Activated naive CD4-positive, alpha-beta T cell treated with anti-CD3 and anti-CD28 coated beads, Interleukin-2, amount 50 U/mL, for 24 hours (primary cell): ENCODE results near the gene CLGN.
A peak's percentile ranks its signal among the peaks of the same experiment; 100 is the strongest.
"Not testable (repeated sequence)": the region's sequence is repeated elsewhere in the genome, so short reads cannot be mapped to it uniquely, and the experiment has no call there.

ENCODE experiments used
- H3K27ac Mint-ChIP-seq: one replicate; pipeline ENCODE4 v1.8.0; 2021; ENCODE audit warnings: mild to moderate bottlenecking, mixed read lengths
- H3K27me3 Mint-ChIP-seq: one replicate; pipeline ENCODE4 v1.8.0; 2021; ENCODE audit warnings: mixed read lengths
- H3K36me3 Mint-ChIP-seq: one replicate; pipeline ENCODE4 v1.8.0; 2021; ENCODE audit warnings: mixed read lengths
- H3K4me1 Mint-ChIP-seq: one replicate; pipeline ENCODE4 v1.8.0; 2021; ENCODE audit warnings: mixed read lengths
- H3K4me3 Mint-ChIP-seq: one replicate; pipeline ENCODE4 v1.8.0; 2021; ENCODE audit warnings: mild to moderate bottlenecking, mixed read lengths
- H3K9me3 Mint-ChIP-seq: one replicate; pipeline ENCODE4 v1.8.0; 2021; ENCODE audit warnings: mixed read lengths

Gene CLGN

DNA sequence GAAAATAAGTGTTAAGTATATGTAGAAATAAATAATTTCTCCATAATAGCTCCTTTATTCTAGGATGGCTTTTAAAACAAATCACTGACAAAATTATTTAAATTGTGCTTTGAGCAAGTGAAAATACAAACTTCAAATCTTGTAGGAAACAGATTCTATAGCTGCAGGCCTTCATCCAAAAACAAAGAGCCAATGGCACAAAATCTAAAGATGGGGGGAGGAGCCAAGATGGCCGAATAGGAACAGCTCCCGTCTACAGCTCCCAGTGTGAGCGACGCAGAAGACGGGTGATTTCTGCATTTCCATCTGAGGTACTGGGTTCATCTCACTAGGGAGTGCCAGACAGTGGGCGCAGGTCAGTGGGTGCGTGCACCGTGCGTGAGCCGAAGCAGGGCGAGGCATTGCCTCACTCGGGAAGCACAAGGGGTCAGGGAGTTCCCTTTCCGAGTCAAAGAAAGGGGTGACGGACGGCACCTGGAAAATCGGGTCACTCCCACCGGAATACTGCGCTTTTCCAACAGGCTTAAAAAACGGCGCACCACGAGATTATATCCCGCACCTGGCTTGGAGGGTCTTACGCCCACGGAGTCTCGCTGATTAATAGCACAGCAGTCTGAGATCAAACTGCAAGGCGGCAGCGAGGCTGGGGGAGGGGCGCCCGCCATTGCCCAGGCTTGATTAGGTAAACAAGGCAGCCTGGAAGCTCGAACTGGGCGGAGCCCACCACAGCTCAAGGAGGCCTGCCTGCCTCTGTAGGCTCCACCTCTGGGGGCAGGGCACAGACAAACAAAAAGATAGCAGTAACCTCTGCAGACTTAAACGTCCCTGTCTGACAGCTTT, 14.1 kb downstream of the CLGN start:
- H3K4me1 Mint-ChIP-seq, H3K9me3 Mint-ChIP-seq, H3K36me3 Mint-ChIP-seq, H3K27ac Mint-ChIP-seq, H3K4me3 Mint-ChIP-seq: not testable (repeated sequence)
- peaks cover 17% of the 10 kb centered on the region for H3K27me3 Mint-ChIP-seq

DNA sequence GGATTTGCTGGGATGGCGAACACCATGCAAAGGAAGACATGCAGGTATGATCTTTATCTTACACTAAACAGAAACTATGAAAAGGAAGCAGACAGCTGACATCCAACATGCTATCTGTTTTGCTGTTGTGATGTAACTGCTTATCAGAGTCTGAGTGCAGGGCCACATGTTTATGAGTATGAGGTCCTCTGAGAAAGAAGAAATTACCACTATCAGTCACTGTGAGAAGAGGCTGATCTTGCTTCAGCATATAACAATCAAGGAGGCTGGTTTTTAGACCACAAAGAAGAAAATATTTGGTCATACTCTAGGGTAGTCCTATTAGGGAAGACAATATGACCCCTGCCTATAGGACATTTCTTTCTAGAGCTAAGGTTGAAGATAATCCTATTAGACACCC, 18.5 kb downstream of the CLGN start:
- Mint-ChIP-seq H3K4me3 (no peak overlapping the region), H3K27me3 (peaks cover 21% of the 10 kb centered on the region), H3K4me1 (no peaks in the 10 kb centered on the region), H3K9me3 (no peaks in the 10 kb centered on the region), H3K36me3 (no peaks in the 10 kb centered on the region), H3K27ac (no peak overlapping the region)

DNA sequence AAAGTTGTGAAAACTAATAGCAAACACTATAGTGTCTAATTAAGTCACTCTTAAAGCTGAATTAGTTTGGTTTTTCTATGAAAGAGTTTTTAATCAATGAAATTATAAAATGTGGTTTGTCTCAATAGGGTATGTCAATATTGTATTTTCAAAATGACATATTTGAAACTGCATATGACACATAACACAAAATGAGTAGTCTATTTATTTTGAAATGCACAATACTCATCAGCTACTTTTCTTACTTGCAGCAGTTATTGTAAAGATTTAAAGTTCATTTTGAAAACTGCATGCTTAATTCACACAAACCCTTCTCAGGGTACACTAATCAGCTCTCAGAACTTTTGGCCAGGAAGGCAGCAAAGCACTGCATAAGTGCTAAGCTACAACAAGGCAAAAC, 21.2 kb downstream of the CLGN start:
- H3K27me3 Mint-ChIP-seq: peaks cover 10% of the 10 kb centered on the region
- H3K9me3 Mint-ChIP-seq: no peaks in the 10 kb centered on the region
- no peaks in the 10 kb centered on the region for H3K36me3 Mint-ChIP-seq
- H3K27ac Mint-ChIP-seq: no peak overlapping the region
- H3K4me3 Mint-ChIP-seq: no peak overlapping the region
- H3K4me1 Mint-ChIP-seq: no peaks in the 10 kb centered on the region

DNA sequence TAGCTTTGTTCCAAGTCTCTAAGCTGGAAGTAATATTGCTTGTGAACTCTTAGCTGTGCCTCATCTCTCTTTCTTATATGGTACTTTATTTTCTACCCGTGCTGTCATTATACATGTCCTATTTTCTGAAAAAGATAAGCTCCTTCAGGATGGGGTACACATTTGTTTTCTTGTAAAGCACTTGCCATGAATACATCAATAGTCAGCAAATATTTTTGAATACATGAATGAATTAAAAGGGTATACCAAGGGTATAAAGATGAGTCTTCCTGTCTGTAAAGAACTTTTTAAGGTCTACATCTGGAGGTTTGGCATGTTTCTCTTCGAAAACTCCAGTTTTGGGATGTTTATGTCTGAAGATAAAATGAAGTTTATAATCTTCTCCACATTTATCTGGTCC, 27.3 kb downstream of the CLGN start:
- no peak overlapping the region for H3K4me3 Mint-ChIP-seq
- H3K36me3 Mint-ChIP-seq: no peaks in the 10 kb centered on the region
- no peaks in the 10 kb centered on the region for H3K9me3 Mint-ChIP-seq
- no peaks in the 10 kb centered on the region for H3K4me1 Mint-ChIP-seq
- no peak overlapping the region for H3K27ac Mint-ChIP-seq
- peaks cover 6% of the 10 kb centered on the region for H3K27me3 Mint-ChIP-seq

DNA sequence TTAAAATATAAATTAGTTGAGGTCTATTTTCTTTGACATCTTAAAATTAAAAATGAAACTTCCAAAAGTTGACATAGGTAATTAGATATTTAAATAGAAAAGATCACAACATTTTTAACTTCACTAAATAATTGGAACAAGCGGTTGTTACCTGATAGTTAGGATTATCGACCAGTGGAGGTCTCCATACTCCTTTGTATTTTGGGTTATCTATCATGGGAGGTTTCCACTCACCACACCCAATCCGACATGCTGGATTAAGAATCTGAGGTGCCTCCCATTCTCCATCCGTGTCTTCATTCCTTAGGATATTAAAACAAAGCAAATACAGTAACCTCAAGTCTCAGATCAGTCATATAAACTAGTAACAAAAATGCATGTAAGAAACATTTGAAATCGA, 31.8 kb downstream of the CLGN start:
- no peak overlapping the region for H3K27ac Mint-ChIP-seq
- no peaks in the 10 kb centered on the region for H3K4me1 Mint-ChIP-seq
- H3K4me3 Mint-ChIP-seq: no peak overlapping the region
- H3K36me3 Mint-ChIP-seq: no peaks in the 10 kb centered on the region
- H3K9me3 Mint-ChIP-seq: no peaks in the 10 kb centered on the region
- H3K27me3 Mint-ChIP-seq: peaks cover 6% of the 10 kb centered on the region

DNA sequence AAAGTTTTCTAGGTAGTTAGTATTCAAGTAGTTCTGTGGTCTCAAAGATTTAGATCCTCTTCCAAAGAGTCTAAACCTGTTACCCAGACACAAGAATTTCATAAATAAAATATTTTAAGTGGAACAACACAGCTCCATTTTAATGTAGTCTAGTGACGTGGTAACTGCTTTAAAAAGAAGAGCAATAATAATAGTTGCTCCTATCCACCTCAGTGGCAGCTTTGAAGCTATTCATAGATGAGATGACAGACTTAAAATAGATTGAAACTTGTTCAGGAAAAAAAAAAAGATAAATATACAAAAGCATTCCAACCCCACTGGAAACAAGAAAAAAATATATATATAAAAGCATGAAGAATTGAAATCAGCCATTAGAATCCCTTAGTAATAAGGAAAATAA, 39.4 kb downstream of the CLGN start:
- no peak overlapping the region for H3K27ac Mint-ChIP-seq
- H3K36me3 Mint-ChIP-seq: peaks cover 3% of the 10 kb centered on the region
- no peaks in the 10 kb centered on the region for H3K9me3 Mint-ChIP-seq
- H3K4me1 Mint-ChIP-seq: no peaks in the 10 kb centered on the region
- no peaks in the 10 kb centered on the region for H3K27me3 Mint-ChIP-seq
- no peak overlapping the region for H3K4me3 Mint-ChIP-seq

DNA sequence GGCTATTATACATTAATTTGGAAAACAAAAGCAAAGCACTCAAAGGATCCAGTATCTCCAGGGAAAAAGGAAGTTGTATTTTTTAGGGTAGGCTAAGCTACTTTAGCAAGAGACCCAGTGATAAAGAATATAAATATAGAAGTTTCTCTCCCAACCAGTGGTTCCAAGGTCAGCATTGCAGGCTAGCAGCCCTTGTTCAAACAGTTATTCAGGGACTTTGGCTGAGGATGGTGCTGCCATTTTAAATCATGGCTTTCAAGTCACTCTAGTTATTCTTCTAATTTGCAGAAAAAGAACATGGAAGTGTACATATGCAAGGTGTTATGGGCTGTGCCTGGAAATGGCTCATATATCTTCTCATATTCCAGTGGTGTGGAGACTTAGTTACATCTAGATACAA, 44.7 kb downstream of the CLGN start:
- Mint-ChIP-seq H3K4me3 (no peak overlapping the region), H3K4me1 (peaks cover under 1% of the 10 kb centered on the region), H3K36me3 (peaks cover 11% of the 10 kb centered on the region), H3K27me3 (no peaks in the 10 kb centered on the region), H3K27ac (no peak overlapping the region), H3K9me3 (no peaks in the 10 kb centered on the region)

DNA sequence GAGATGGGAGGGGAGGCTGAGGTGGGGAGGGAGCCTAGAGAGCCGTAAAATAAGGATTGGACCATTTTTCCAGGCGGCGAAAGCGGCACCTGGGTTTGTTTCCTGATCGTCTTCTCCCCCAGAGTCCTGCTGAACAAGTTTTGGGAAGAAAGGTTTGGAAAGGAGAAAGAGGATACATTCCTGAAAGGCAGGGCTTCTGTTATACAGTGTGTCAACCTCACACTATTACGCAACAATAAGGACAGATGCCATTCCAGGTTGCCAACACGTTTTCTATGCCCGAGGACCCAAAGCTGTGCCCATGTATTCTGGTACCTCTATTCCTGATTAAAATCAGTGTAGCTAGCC, 53.3 kb downstream of the CLGN start:
- Mint-ChIP-seq H3K27me3 (no peaks in the 10 kb centered on the region), H3K36me3 (no peaks in the 10 kb centered on the region), H3K4me3 (no peak overlapping the region), H3K9me3 (no peaks in the 10 kb centered on the region), H3K4me1 (peaks cover 46% of the 10 kb centered on the region), H3K27ac (peak overlapping the region; percentile 71)

DNA sequence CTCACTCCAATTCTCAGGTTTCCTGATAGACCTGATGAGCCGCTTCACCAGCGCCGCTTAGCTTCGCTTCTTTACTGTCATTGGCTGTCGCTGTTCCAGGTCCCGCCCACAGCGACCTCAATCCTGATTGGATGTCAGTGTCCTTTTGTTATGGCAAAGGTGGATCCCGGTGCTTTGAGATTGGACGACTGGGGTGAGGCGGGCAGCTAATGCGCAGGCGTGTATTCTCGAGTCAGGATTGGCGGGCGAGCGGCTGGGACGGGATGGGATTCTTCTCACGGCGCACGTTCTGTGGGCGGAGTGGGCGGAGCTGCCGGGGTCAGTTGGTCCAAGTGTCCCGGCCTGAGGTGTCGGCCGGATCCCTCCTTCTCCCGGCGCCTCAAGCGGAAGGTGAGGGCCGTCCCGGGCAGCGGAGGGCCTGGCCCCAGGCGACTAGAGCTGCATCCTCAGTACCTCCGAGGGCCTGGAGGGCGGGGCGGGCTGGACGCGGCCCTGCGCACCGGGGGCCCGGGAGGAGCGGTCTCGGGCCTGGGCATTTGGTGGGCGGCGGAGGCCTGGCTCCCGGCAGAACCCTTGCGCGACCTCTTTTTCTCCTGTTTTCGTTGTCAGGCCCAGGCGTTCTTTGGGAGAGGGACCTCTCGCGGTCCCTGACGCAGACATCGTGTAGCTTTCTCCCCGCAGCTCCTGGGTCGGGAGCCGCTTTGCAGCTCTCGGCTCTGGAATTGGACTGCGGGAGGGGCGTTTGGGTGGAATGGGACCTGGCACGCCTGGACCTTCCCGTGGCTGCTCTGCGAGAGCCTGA, 53.9 kb downstream of the CLGN start, which contains the start of gene SCOC:
TSS of gene SCOC (plus strand) at position 319 of the 802 bp plus-strand sequence. CDS start 5,525 bp downstream, outside the sequence.
- Mint-ChIP-seq H3K4me3 (no peak within 1 kb of the TSS), H3K27ac (peak within 1 kb of the TSS; percentile 71), H3K4me1 (peaks cover 46% of the 10 kb centered on the region), H3K27me3 (no peaks in the 10 kb centered on the region), H3K36me3 (no peaks in the 10 kb centered on the region), H3K9me3 (no peaks in the 10 kb centered on the region)

DNA sequence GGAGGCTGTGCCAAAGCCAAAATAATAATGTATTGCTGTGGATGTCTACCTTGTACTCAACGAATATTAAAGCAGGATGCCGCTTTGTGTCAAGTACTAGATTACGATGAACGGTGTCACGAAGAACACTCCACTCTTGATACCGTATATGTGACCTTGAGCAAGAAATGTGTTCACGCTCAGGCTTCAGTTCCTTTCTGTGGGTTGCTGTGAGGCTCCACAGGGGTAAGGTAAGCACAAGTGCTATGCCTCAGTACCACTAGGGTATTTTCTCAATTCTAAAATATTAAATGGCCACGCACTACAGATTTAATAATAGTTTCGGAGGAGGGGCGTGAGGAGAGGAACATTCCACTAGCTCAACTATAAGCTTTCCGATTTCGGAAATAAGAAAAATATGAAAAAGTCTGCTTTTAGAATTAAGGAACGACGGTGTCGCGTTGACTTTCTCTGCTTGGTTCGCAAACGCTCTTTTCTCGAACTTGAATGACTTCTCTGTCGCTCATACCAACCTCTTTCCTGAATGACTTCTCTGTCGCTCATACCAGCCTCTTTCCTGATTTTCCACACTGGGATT, 54.6 kb downstream of the CLGN start:
- Mint-ChIP-seq H3K27me3 (no peaks in the 10 kb centered on the region), H3K4me3 (no peak overlapping the region), H3K4me1 (peaks cover 46% of the 10 kb centered on the region), H3K36me3 (no peaks in the 10 kb centered on the region), H3K9me3 (no peaks in the 10 kb centered on the region), H3K27ac (no peak overlapping the region)

DNA sequence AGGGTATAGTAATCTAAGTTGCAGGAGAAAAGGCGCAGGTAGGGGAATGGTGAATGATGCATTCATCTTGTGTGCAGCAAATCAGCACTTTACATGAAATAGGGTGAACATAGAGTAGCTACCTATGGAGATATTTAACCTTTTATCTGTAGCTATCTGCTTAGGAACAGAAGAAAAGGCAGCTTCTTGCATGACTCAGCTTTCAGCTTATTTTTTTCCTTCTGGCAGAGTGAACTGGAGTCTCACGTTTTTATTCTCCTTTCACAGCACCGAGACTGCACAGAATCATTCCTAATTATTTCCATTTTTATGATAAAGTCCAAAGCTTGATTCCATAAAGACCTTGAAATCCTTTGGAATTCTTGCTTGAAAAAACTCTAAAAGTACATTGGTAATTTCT, 58.8 kb downstream of the CLGN start:
- H3K36me3 Mint-ChIP-seq: no peaks in the 10 kb centered on the region
- H3K4me1 Mint-ChIP-seq: peaks cover 10% of the 10 kb centered on the region
- H3K27ac Mint-ChIP-seq: no peak overlapping the region
- H3K9me3 Mint-ChIP-seq: no peaks in the 10 kb centered on the region
- H3K4me3 Mint-ChIP-seq: no peak overlapping the region
- H3K27me3 Mint-ChIP-seq: no peaks in the 10 kb centered on the region

DNA sequence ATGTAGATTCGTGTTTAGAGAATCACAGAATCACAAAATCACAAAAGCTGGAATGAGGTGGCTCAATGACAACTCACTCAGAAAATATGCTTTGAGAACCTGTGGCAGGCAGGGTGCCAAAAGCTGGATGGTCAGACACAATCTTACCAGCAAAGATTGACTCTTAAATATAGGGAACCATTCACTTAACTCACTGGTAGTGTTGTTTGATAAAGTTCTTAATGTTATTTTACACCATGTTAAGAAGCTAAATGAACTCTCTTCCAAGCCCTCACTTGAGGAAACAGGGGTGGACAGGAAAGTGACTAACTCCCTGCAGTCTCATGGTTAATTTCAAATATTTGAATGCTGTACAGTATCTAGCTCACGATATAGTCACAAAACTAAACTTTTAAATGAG, 59.7 kb downstream of the CLGN start:
- H3K4me3 Mint-ChIP-seq: no peak overlapping the region
- no peaks in the 10 kb centered on the region for H3K27me3 Mint-ChIP-seq
- H3K27ac Mint-ChIP-seq: no peak overlapping the region
- no peaks in the 10 kb centered on the region for H3K36me3 Mint-ChIP-seq
- peaks cover 10% of the 10 kb centered on the region for H3K4me1 Mint-ChIP-seq
- no peaks in the 10 kb centered on the region for H3K9me3 Mint-ChIP-seq

DNA sequence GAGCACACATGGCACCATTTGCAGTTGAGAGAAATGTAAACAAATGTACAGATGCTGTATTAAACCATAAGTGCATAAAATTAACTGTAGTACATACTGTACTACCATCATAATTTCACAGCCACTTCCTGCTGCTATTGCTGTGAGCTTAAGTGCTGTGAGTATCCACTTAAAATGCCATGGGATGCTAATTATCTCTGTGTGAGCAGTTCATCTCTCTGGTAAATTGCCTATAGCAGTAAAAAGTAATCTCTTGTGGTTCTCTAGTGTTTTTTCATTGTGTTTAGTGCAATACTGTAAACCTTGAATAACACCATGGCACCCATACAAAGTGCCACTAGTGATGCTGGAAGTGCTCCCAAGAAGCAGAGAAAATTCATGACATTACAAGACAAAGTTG, 63.9 kb downstream of the CLGN start:
- H3K9me3 Mint-ChIP-seq: no peaks in the 10 kb centered on the region
- H3K36me3 Mint-ChIP-seq: no peaks in the 10 kb centered on the region
- no peak overlapping the region for H3K4me3 Mint-ChIP-seq
- peaks cover 3% of the 10 kb centered on the region for H3K4me1 Mint-ChIP-seq
- no peak overlapping the region for H3K27ac Mint-ChIP-seq
- H3K27me3 Mint-ChIP-seq: no peaks in the 10 kb centered on the region

DNA sequence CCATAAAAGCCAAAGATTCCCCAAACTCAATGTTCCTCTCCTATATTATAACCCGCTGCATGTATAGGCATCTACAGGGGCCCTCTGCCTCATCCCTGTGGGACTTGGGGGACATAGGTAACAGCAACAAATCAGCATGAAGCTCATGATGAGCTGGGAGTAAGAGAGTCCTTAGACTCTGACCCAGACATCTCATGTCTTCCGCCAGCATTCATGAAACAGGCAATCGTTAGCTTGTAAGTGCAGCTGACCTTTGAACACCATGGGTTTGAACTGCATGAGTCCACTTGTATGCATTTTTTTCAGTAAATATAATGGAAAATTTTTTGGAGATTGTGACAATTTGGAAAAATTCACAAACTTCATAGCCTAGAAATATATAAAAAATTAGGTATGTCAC, 64.4 kb downstream of the CLGN start:
- Mint-ChIP-seq H3K9me3 (no peaks in the 10 kb centered on the region), H3K36me3 (no peaks in the 10 kb centered on the region), H3K27ac (no peak overlapping the region), H3K27me3 (no peaks in the 10 kb centered on the region), H3K4me1 (peaks cover 3% of the 10 kb centered on the region), H3K4me3 (no peak overlapping the region)

DNA sequence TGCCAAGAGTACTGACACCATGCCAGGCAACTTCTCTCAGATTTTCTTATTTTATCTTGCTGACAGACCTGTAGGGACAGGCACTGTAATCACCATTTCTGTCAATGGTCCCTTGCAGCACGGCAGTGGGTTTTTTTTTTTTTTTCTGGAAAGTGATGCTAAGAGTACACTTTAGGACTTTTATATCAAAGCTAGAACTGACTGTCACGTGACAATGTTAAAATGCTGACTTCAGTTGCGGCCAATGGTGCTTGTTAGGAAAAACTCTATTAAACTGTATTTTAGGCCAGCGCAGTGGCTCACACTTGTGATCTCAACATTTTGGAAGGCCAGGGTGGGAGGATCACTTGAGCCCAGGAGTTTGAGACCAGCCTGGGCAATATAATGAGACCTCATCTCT, 66.3 kb downstream of the CLGN start:
- Mint-ChIP-seq H3K36me3 (no peaks in the 10 kb centered on the region), H3K9me3 (no peaks in the 10 kb centered on the region), H3K27ac (no peak overlapping the region), H3K27me3 (no peaks in the 10 kb centered on the region), H3K4me1 (peaks cover 3% of the 10 kb centered on the region), H3K4me3 (no peak overlapping the region)
